ENCODE data around the gene NARS2. TPM values are rescaled to one million over a fixed set of nuclear protein-coding genes. Genes with fewer than 3 reads are reported as not detected.
A peak's percentile ranks its signal among the peaks of the same experiment; 100 is the strongest.

The NARS2 gene
- total and polyA plus RNA-seq, 9 of the 15 experiments (the other 6 are each of a cell fraction or from before 2014, with no cell fraction given): 26.8 to 48.0 (median 34.2) TPM

DNA sequence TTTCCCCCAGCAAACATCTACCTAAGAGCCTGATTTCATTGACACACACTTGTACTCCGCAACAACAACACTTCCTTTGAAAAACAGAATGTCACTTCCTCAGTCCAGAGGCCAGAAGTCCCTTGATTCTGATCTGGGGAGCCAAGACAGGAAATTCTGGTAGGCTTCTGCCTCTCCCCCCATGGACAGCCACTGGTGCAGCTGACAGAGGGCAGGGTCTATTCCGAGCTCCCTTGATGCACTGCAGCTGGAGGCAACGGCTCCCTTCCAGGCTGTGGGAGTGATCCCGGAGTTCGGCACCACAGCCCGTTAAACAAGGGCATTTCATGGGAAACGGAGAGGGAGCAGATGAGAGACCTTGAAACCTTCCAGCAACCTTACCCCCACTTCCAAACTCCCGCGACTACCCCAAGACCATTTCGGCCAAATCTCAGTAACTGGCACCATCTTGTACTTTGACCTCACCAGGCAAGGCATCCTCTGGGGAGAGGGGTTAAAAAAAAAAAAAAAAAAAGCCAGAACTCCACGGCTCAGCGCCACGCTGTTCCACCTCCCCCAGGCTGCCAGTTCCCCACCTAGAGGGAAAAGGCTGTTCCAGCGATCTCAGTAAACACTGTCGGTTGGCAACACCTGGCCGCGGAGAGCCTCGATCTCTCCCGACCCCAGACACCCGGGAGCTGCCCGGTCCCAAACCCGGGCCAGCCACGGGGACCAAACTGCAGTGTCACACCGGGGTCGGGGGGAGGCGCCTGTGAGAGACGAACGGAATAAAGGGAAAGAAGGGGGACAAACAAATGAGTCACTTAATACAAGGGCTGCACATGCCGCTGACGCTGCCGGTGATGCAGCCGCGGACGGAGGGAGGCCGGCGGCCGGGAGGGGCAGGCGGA is 158.1 kb downstream of the NARS2 start (continued):
- TF ChIP-seq, protein P1, sequence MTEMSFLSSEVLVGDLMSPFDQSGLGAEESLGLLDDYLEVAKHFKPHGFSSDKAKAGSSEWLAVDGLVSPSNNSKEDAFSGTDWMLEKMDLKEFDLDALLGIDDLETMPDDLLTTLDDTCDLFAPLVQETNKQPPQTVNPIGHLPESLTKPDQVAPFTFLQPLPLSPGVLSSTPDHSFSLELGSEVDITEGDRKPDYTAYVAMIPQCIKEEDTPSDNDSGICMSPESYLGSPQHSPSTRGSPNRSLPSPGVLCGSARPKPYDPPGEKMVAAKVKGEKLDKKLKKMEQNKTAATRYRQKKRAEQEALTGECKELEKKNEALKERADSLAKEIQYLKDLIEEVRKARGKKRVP (CRISPR knock-in tag; IDR thresholded peaks at IDR 0.05): no peak
- TF ChIP-seq ZNF668 (CRISPR knock-in tag; IDR thresholded peaks at IDR 0.05) (0 out of 2 replicates have a peak, but pooled peaks have one; percentile 52), SAP30 (IDR thresholded peaks at IDR 0.05; ENCODE audit: borderline replicate concordance, insufficient read depth, low read depth, low read length, poor library complexity, severe bottlenecking) (no peak), BRF1 (IDR thresholded peaks at IDR 0.05; ENCODE audit: borderline replicate concordance, extremely low read depth, insufficient read length) (no peak), TBL1XR1 (IDR thresholded peaks at IDR 0.05; ENCODE audit: low read length in 2 of 2) (no peak; a peak in 1 of 4 replicates), CHD2 (IDR thresholded peaks at IDR 0.05; ENCODE audit: low read depth, low read length) (no peak), NFE2L1 (tag; IDR thresholded peaks at IDR 0.05; ENCODE audit: borderline replicate concordance, low read depth) (no peak), POLR3A (IDR thresholded peaks at IDR 0.05; ENCODE audit: borderline replicate concordance, extremely low read depth, insufficient read depth, insufficient read length) (no peak), CBX3 (IDR thresholded peaks at IDR 0.05; ENCODE audit: borderline replicate concordance in 1 of 2, low read length in 2 of 2) (peak in 1 of 2 experiments; percentile 68; a peak in 1 of 3 replicates), CHD1 (IDR thresholded peaks at IDR 0.05; ENCODE audit: low read length) (no peak), ZNF408 (CRISPR knock-in tag; IDR thresholded peaks at IDR 0.05; ENCODE audit: low read depth) (no peak), SMAD2 (IDR thresholded peaks at IDR 0.05; ENCODE audit: low read depth, low read length) (no peak), TFAM (CRISPR knock-in tag; conservative IDR thresholded peaks at IDR 0.05) (no peak), ZNF589 (CRISPR knock-in tag; IDR thresholded peaks at IDR 0.05; ENCODE audit: low read depth) (0 out of 2 replicates have a peak, but pooled peaks have one; percentile 84), NR2C1 (IDR thresholded peaks at IDR 0.05) (peak; percentile 63; the same call in 1 of the 2 replicates), NR2C1 (tag; IDR thresholded peaks at IDR 0.05) (peak; percentile 78), KDM2B (CRISPR knock-in tag; IDR thresholded peaks at IDR 0.05) (no peak), ZNF232 (CRISPR knock-in tag; IDR thresholded peaks at IDR 0.05) (no peak), BHLHE40 (IDR thresholded peaks at IDR 0.05; ENCODE audit: low read length) (peak; percentile 95), NFIC (IDR thresholded peaks at IDR 0.05) (no peak)
- TF ChIP-seq, protein P2, sequence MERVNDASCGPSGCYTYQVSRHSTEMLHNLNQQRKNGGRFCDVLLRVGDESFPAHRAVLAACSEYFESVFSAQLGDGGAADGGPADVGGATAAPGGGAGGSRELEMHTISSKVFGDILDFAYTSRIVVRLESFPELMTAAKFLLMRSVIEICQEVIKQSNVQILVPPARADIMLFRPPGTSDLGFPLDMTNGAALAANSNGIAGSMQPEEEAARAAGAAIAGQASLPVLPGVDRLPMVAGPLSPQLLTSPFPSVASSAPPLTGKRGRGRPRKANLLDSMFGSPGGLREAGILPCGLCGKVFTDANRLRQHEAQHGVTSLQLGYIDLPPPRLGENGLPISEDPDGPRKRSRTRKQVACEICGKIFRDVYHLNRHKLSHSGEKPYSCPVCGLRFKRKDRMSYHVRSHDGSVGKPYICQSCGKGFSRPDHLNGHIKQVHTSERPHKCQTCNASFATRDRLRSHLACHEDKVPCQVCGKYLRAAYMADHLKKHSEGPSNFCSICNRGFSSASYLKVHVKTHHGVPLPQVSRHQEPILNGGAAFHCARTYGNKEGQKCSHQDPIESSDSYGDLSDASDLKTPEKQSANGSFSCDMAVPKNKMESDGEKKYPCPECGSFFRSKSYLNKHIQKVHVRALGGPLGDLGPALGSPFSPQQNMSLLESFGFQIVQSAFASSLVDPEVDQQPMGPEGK (CRISPR knock-in tag; IDR thresholded peaks at IDR 0.05; ENCODE audit: borderline replicate concordance): no peak
- TF ChIP-seq, protein P3, sequence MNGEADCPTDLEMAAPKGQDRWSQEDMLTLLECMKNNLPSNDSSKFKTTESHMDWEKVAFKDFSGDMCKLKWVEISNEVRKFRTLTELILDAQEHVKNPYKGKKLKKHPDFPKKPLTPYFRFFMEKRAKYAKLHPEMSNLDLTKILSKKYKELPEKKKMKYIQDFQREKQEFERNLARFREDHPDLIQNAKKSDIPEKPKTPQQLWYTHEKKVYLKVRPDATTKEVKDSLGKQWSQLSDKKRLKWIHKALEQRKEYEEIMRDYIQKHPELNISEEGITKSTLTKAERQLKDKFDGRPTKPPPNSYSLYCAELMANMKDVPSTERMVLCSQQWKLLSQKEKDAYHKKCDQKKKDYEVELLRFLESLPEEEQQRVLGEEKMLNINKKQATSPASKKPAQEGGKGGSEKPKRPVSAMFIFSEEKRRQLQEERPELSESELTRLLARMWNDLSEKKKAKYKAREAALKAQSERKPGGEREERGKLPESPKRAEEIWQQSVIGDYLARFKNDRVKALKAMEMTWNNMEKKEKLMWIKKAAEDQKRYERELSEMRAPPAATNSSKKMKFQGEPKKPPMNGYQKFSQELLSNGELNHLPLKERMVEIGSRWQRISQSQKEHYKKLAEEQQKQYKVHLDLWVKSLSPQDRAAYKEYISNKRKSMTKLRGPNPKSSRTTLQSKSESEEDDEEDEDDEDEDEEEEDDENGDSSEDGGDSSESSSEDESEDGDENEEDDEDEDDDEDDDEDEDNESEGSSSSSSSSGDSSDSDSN (IDR thresholded peaks at IDR 0.05; ENCODE audit: borderline replicate concordance in 1 of 2, low read depth in 2 of 2, low read length in 2 of 2): peak; percentile 96 to 98

All from K562 (cell line).